NCI-H774 (cell line): ENCODE results near the gene FDX2.

Experiments used
- DNase-seq: peaks from one replicate; lab custom pipeline; 2025; lab: John Stamatoyannopoulos, UW

FDX2 gene

GRCh38 chr19:10332965-10333757, 17.3 kb upstream of the FDX2 start, which contains the start of gene RAVER1:
RAVER1 (minus strand) TSS chr19:10333529; CDS start chr19:10333507, 22 bp downstream.
- peak; percentile 94 for DNase-seq

DNA sequence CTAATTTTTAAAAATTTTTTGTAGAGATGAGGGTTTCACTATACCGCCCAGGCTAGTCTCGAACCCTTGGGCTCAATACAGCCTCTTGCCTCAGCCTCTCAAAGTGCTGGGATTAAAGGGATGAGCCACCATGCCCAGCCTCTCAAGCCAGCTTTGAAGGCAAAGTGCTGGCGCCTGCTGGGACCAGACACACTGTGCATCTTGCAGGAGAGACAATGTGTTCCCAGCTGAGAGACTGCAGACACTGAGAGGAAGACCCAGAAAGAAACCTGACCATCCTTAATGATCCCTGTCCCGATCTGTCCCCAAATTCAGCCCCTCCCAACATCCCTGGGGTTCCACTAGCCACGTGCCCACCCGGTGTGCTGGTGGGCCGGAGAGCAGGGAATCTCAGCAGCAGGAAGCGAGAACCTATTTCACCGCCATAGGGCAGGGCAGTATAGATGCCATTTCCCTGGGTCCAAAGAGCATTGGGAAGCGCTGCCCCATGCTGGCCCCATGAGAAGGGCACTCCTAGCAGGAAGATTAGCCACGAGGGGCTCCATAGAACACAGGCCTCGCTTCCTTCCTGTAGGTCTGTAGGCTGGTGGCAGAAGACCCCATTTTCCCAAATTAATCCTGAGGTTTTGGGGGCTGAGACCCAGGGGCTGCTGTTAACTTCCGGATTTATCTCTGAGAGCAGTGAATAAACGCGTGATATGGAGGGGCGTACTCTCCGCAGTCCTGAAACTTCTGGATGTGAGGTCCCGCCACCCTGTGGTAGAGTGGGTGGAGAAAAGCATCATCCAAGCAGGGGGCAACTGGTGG, 16.5 kb upstream of the FDX2 start:
- DNase-seq = no peak

DNA sequence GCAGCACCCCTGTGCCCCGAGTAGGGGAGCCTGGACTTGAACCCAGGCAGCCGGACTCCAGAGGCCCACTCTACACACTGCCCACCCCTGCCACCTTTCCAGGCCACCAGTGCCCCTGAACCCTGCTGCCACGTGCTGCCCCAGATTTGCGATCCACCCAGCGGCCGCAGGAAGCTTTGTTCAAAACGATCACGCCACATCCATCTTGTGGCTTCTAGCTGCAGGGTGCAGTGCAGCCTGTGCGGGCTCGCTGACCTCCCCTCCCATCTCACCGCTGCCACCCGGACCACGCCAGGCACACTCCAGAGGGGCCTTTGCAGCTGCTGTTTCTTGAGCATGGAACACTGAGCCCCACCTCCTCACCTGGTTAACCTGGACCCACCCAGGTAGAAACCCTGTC, 13.7 kb upstream of the FDX2 start:
- no peak for DNase-seq

DNA sequence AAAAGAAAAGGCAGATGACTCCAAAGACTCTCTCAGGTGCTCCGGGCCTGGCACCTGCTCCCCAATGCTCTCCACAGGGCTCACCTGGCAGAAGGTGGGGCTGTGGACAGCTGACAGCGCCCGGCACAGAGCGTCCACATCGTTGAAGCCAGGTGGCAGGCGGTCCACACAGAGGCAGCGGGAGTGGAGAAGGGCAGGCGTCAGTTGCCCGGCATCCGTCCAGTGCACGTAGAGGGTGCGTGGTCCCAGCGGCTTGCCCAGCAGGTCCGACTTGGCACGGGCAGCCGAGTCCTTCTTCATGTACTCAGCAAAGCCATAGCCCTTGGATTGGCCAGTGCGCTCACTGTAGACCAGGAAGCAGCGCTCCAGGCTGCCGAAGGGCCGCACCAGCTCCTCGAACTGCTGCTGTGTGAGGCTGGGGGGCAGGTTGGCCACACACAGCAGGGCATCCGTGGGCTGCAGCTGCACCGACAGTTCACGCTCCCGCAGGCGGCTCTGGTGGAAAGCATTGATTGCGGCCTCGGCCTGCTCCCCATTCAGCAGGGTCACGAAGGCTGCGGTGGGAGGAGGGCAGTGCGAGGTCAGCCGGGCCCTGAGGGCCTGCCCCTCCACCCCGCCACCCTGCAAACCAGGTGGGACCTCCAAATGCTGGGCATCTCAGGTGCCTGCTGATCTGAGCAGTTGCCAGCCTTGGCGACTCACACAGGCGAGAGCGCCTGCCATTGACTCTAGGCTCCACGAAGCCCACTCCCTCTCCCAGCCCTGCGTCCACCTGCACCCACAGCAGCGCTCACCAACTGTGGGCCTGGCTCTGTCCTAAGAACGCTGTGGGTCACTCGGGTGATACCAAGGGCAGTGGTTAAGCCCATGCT, 13.0 kb upstream of the FDX2 start:
- DNase-seq = no peak

GRCh38 chr19:10327793-10328192, 12.0 kb upstream of the FDX2 start:
- DNase-seq = no peak

DNA sequence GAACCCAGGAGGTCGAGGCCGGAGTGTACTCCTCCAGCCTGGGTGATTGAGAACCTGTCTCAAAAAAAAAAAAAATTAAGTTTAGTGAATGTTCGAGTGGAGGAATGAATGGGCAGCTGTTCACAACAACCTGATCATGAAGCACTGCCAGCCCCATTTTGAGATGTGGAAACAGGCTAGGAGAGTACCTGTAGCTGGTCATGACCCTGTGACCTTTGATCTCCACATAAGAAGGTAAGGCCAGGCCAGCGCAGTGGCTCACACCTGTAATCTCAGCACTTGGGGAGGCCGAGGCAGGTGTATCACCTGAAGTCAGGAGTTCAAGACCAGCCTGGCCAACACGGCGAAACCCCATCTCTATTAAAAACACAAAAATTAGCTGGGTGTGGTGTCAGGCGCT, 9.9 kb upstream of the FDX2 start:
- DNase-seq = no peak

DNA sequence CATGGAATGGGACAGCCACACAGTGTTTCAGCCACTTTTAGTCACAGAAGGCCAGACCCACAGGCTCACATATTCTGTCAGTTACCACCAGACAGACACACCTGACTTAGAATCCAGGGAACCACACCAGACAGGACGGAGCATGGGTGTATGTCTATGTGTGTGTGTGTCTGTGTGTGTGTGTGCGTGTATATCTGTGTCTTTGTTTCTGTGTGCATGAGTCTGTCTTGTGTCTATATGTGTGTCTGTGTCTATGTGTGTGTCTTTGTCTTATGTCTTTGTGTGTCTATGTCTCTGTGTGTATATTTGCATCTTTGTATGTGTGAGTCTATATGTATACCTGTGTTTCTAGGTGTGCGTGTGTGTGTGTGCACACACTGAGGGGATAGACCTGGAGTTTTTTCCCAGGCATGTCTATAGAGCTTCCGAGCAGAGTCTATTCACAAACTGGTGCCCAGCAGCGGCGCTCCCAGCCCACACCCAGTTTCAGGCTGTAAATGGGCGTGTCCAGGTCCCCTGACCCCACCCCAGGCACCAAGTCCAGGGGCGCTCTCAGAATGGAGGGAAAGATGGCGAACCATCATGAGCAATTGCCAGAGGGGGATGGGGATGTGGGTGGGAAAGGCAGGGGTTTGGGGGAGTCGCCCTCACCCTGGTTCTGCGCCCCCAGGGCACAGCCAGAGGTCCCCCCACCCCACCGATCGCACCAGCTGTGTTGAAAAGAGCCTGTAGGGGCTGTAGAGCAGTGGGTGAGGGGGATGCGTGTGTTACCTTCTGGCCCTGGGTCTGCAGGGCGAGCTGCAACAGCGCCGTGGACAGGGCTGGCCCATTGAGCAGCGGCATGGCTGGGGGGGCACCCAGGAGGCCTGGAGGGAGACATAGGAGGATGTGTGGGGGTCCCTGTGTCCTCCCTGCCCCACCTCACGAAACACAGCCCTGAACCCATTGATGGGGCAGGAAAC, 6.3 kb upstream of the FDX2 start:
- DNase-seq = no peak

- DNase-seq = no peak
These were observed 5.6 kb upstream of the FDX2 start for GRCh38 chr19:10321417-10321797.

GRCh38 chr19:10320602-10321416, 5.0 kb upstream of the FDX2 start:
- DNase-seq = no peak

DNA sequence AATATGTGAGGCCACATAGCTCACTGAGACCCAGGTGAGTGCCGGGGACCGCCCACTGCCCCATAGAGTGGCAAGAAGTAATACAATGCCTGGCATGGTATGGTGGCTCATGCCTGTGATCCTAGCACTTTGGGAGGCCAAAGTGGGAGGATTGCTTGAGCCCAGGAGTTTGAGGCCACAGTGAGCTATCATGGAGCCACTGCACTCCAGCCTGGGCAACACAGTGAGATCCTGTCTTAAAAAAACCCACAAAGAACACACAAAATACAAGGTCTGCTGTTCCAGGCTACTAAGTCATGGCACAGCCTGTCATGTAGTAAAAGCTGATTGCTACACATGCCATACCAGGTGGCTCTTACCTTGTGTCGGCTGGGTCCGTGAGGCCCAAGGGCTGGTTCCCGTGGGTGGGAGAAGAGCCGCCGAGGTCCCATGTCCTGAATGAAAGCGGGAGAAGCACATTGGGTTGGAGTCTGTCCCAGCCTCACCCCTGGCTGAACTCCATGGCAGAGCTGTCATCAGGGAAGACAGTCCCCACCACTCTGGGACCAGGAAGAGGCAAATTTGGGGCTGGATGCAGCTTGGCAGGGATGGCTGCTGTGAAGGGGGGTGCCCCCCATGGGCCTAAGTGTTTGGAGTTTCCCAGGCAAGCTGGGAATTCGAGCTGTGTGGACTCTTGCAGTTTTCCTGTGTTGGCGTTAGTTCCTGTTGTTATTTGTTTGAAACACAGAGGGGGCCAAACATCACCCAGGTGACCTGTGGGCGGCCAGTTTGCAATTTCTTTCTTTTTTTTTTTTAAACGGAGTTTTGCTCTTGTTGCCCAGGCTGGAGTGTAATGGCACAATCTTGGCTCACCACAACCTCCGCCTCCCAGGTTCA, 3.2 kb upstream of the FDX2 start:
- DNase-seq = no peak

DNA sequence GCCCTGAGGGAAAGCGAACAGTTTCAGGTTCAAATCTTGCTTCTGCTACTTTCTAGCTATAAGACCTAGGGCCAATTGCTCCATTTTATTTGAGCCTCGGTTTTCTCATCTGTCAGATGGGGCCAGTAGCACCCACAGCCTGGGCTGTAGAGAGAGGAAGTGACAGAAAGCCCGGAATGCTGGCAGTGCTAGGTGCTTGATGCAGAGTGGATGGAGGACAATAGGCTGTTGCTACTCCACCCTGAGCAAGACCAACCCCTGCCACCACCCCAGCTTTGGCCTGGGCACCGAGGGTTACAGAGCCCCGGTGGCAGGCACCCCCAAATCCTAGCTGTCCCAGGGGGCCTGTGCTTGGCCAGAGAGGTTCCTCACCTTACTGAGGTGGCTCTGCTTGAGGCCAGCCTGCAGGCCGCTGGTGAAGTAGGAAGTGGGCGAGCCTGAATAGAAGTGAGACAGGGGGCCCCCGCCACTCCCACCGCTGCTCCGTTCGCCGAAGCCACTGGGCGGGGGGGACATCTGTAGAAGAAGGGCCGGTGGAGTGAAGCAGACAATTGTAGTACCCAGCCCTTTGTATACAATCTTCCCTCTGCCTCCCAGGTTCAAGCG, 2.1 kb upstream of the FDX2 start:
- DNase-seq = no peak

GRCh38 chr19:10317045-10317856, 1.4 kb upstream of the FDX2 start:
- DNase-seq = no peak

GRCh38 chr19:10316229-10317044, 622 bp upstream of the FDX2 start:
- no peak for DNase-seq

- DNase-seq = no peak
These were observed 6.4 kb downstream of the FDX2 start, which contains the start of gene ZGLP1 for GRCh38 chr19:10309423-10309822. ZGLP1 (minus strand) TSS chr19:10309815.

DNA sequence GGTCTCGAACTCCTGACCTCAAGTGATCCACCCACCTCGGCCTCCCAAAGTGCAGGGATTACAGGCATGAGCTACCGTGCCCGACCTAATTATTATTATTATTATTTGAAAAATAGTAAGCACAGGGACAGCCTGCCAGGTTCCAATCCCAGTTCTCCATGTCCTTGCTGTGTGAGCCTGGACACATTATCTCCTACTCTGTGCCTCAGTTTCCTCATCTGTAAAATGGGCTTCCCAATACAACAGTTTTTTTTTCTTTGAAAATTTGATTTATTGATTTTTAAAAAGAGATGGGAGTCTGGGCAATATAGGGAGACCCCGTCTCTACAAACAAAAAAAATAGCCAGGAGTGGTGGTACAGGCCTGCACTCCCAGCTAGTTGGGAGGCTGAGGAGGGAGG, 9.5 kb downstream of the FDX2 start:
- no peak for DNase-seq

DNA sequence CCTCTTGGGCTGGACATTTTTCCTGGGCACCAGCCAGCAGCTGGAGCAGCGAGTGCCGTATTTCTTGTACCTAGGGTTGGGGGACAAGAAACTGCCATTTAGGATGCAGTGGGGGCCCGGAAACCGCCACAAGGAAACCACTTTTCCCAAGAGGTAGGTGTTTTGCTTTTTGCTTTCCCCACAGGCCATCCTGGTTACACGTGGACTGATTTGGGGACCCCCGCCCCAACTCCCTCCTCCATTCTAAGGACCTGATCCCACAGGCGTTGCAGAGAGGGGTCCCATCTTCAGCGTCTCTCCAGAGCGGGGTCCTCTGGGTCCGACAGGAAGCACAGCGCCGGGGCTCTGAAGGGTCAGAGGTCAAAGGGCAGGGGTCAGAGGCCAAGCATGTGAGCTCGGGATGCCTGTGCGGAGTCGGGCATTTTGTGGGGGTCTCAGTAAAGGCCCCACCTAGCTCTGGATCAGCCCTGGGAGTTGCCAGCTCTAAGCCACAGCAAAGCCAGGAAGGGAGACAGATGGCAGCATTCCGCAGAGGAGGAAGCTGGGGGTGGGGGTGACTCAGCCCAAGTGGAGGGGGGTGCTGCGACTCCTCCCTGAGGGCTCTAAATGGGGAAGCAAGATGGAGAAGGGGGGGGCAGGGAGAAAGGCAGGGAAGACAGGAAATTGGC, 10.5 kb downstream of the FDX2 start:
- DNase-seq = no peak
